ENCODE data around the gene HYAL2.

GRCh38 chr3:50269460-50269859 lies 53.1 kb downstream of the HYAL2 start:
- TF ChIP-seq CTCF (IDR thresholded peaks at IDR 0.05) (no peak), POLR2A (IDR thresholded peaks at IDR 0.05) (no peak)

Measured in esophagus squamous epithelium (tissue), 4 donors.